Neural progenitor cell (in vitro differentiated cells): Measurements from ENCODE around the gene OR1B1.

Experiments used
- EZH2phosphoT487 ChIP-seq: fragments of 200-600 bp; sonication (generic); IDR thresholded peaks from 2 replicates; pipeline ENCODE4 v1.6.1; 2017; ENCODE audit warnings: antibody characterized with exemption
- TF ChIP-seq, protein P1 (sequence below): fragments of 200-600 bp; sonication (generic); IDR thresholded peaks from 2 replicates; pipeline ENCODE4 v1.5.1; 2017; ENCODE audit warnings: antibody characterized with exemption, mild to moderate bottlenecking

DNA sequence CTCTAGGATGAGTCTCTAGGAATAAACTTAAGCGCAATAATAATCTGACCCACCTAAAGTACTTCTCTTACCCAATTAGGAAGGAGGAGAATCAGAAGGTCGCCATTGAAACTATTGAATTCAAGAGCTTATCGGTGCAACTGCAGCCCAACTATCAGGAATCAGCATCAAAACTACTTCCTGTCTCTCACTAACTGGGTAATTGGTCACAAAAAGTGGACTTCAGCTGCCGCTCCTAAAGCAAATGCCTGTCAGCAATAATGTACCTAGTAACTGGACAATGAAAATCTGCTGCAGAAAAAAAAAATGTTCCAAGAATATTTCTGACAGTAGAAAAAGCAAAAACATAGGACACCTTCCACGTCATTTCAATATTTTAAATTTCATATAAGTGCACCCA, 77.6 kb downstream of the OR1B1 start:
- TF ChIP-seq, protein P1, sequence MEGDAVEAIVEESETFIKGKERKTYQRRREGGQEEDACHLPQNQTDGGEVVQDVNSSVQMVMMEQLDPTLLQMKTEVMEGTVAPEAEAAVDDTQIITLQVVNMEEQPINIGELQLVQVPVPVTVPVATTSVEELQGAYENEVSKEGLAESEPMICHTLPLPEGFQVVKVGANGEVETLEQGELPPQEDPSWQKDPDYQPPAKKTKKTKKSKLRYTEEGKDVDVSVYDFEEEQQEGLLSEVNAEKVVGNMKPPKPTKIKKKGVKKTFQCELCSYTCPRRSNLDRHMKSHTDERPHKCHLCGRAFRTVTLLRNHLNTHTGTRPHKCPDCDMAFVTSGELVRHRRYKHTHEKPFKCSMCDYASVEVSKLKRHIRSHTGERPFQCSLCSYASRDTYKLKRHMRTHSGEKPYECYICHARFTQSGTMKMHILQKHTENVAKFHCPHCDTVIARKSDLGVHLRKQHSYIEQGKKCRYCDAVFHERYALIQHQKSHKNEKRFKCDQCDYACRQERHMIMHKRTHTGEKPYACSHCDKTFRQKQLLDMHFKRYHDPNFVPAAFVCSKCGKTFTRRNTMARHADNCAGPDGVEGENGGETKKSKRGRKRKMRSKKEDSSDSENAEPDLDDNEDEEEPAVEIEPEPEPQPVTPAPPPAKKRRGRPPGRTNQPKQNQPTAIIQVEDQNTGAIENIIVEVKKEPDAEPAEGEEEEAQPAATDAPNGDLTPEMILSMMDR, result no peak
- no peak for TF ChIP-seq EZH2phosphoT487
